ENCODE measurements around the gene INAFM2.

DNA sequence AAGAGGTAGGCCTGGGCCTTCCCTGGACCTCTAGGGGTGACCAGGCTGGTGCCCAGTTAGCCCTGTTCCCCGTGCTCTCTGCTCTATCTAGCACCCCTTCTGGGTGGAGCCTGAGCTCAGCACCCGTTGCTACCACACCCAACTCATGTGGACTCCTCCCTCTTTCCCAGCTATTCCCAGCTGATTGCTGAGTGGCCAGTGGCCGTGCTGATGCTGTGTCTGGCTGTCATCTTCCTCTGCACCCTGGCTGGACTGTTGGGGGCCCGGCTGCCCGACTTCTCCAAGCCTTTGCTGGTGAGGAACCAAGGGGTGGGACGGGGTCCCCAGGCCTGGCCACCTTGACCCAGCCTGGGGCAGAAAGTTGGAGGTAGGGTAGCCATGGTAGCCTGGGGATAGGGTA is 40.8 kb downstream of the INAFM2 start:
- TF ChIP-seq, protein P1, sequence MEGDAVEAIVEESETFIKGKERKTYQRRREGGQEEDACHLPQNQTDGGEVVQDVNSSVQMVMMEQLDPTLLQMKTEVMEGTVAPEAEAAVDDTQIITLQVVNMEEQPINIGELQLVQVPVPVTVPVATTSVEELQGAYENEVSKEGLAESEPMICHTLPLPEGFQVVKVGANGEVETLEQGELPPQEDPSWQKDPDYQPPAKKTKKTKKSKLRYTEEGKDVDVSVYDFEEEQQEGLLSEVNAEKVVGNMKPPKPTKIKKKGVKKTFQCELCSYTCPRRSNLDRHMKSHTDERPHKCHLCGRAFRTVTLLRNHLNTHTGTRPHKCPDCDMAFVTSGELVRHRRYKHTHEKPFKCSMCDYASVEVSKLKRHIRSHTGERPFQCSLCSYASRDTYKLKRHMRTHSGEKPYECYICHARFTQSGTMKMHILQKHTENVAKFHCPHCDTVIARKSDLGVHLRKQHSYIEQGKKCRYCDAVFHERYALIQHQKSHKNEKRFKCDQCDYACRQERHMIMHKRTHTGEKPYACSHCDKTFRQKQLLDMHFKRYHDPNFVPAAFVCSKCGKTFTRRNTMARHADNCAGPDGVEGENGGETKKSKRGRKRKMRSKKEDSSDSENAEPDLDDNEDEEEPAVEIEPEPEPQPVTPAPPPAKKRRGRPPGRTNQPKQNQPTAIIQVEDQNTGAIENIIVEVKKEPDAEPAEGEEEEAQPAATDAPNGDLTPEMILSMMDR (IDR thresholded peaks at IDR 0.05; ENCODE audit: low read length), result no peak
- no peak for TF ChIP-seq EZH2 (IDR thresholded peaks at IDR 0.05; ENCODE audit: borderline replicate concordance, low read length)

All from OCI-LY1 (cell line).